Heart left ventricle (tissue), 16 donors: ENCODE data around the gene PNMA8A. TPM values are rescaled to one million over a fixed set of nuclear protein-coding genes. Genes with fewer than 3 reads are reported as not detected.
A peak's percentile ranks its signal among the peaks of the same experiment; 100 is the strongest.

ENCODE experiments used
- ATAC-seq, 4 donors: fragments of 200-7000 bp; cut with Tn5 transposase; one replicate each; pipeline ENCODE4 v1.9.1; 2020 to 2022; ENCODE audit warnings: moderate library complexity in 4 of 4, mild to moderate bottlenecking in 3 of 4, moderate number of reproducible peaks in 1 of 4
- DNase-seq, 5 donors: peaks; one replicate each; pipeline ENCODE4 v3.0.0-alpha.2; 2020
- H3K27ac ChIP-seq, 12 donors: fragments of 200-600 bp; sonication (generic) in 4 of 12; one replicate each; pipeline versions ENCODE4 v1.5.0 to v1.8.0; 2016 to 2022; ENCODE audit warnings: mild to moderate bottlenecking in 2 of 12
- H3K27me3 ChIP-seq, 9 donors: fragments of 200-600 bp; sonication (generic) in 2 of 9; one replicate each; pipeline versions ENCODE4 v1.5.1 to v1.8.0; 2016 to 2022; ENCODE audit warnings: mild to moderate bottlenecking in 3 of 9
- H3K36me3 ChIP-seq, 9 donors: fragments of 200-600 bp; sonication (generic) in 2 of 9; one replicate each; pipeline versions ENCODE4 v1.5.0 to v1.8.0; 2018 to 2022; ENCODE audit warnings: mild to moderate bottlenecking in 2 of 9
- H3K4me1 ChIP-seq, 12 donors: fragments of 200-600 bp; sonication (generic) in 4 of 12; one replicate each; pipeline versions ENCODE4 v1.5.0 to v1.8.0; 2016 to 2022; ENCODE audit warnings: mild to moderate bottlenecking in 3 of 12
- H3K4me3 ChIP-seq, 12 donors: fragments of 200-600 bp; sonication (generic) in 4 of 12; one replicate each; pipeline versions ENCODE4 v1.5.0 to v1.8.0; 2017 to 2022; ENCODE audit warnings: mild to moderate bottlenecking in 9 of 12, moderate library complexity in 4 of 12
- H3K9me3 ChIP-seq, 12 donors: fragments of 200-600 bp; sonication (generic) in 4 of 12; one replicate each; pipeline versions ENCODE4 v1.5.0 to v1.8.0; 2016 to 2022; ENCODE audit warnings: mild to moderate bottlenecking in 1 of 12
- POLR2A ChIP-seq, 2 donors: fragments of 450-650 bp; IDR thresholded peaks; one replicate each; pipeline ENCODE4 v1.6.1; 2017; ENCODE audit warnings: antibody characterized with exemption in 2 of 2, mild to moderate bottlenecking in 2 of 2, moderate library complexity in 2 of 2
- whole genome bisulfite sequencing, 4 donors: extraction: QIAGEN DNeasy Blood & Tissue Kit in 2 of 4; methylation state at CpG; one replicate each; pipeline versions ENCODE4 v1.1.5 to v1.1.7; 2013 to 2018; 5-methylcytosine and 5-hydroxymethylcytosine counted together
- intact Hi-C, 10 donors: fragments of 100-400 bp; cut with DNase I; formaldehyde crosslinking; loops; one replicate each; pipeline versions ENCODE4 v1.11.1 to v1.14.2; 2022
- polyA plus RNA-seq, 2 donors: library from polyadenylated mRNA; stranded (reverse); fragments of 200-250 nt; gene quantifications; one replicate each; pipeline ENCODE4 v1.2.3, GENCODE V29; 2013
- total RNA-seq, 9 donors: library from RNA; depleted of rRNA in 2 of 9; stranded (reverse); fragments of >200 nt in 2 of 9; fragmentation: NEBNext Ultra II Directional in 3 of 9; extraction: Animal tissue kit (Norgen Biotek cat#: 25700) in 3 of 9; gene quantifications; one replicate each; pipeline versions ENCODE4 v1.1.0 to v1.2.4, GENCODE V29; 2016 to 2023
- TF ChIP-seq, protein P1 (sequence below), 12 donors: fragments of 200-600 bp; sonication (generic) in 4 of 12; IDR thresholded peaks; one replicate each; pipeline versions ENCODE4 v1.5.0 to v1.8.0; 2018 to 2022; ENCODE audit warnings: antibody characterized with exemption in 12 of 12, mild to moderate bottlenecking in 5 of 12
- donor health status: ischemic (EF 13 %, LVEDD 7.1; RV severe dilation, severe dysfunction).
- donor health status: healthy with polysubstance abuse.
- donor health status: DM: no; HTN: yes; CAD: no.
- donor health status: DM: no; HTN: no; CAD: no.
- donor health status: ischemic (EF 25% LVEDD 6.9; RV normal size, moderate dysfunction).
- donor health status: ischemic (EF 25% LVEDD 5.7; RV mildly dilated, moderate dysfunction).
- donor health status: healthy.
- donor health status: DM: yes; HTN: yes; CAD: no.
- donor health status: ischemic (EF 35%, LVEDD 5.7; RV mildly dilated, moderate dysfunction).
- donor health status: nonischemic (EF 11% LVEDD 7.7; RV severe dilation, severe dysfunction).
- donor health status: DM: yes; HTN: yes; CAD: no.
- donor health status: PGD.
- donor health status: ischemic (EF 29% LVEDD 5.4; RV normal size, mild dysfunction).
- donor health status: nonischemic (EF 23%, LVEDD 6.1; RV moderate dilation, normal function).

The PNMA8A gene
- total and polyA plus RNA-seq, 11 donors, result 2.1 to 12.1 (median 9.2) TPM

DNA sequence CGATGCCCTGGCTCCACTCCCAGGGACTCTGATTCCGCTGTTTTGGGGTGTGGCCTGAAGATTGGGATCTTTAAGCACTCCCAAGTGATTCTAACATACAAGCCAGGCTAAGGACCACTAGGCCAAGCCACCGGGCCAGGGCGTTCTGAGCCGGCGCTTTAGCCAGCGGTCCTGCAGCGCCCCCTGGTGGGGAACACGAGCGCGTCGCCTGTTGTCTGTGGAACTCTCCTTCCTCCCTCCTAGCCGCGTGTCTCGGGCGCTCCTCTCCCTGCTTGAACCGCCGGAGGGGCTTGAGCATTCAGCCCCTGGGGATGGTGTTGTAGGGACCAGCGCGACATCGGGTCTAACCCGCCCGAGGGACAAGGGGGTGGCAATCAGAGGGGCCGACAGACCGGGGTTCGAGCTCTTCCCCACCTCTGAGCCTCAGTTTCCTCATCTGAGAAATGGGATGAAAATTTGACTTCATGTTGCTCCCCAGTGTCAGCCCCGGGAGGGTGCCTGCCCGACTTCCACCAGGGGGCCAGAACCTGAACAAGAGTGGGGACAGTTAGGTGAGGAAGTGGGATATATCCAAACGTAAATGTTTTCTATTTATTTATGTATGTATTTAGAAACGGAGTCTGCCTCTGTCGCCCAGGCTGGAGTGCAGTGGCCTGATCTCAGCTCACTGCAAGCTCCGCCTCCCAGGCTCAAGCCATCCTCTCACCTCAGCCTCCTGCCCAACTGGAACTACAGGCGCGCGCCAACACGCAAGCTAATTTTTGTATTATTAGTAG, 42.3 kb upstream of the PNMA8A start:
- TF ChIP-seq, protein P1, sequence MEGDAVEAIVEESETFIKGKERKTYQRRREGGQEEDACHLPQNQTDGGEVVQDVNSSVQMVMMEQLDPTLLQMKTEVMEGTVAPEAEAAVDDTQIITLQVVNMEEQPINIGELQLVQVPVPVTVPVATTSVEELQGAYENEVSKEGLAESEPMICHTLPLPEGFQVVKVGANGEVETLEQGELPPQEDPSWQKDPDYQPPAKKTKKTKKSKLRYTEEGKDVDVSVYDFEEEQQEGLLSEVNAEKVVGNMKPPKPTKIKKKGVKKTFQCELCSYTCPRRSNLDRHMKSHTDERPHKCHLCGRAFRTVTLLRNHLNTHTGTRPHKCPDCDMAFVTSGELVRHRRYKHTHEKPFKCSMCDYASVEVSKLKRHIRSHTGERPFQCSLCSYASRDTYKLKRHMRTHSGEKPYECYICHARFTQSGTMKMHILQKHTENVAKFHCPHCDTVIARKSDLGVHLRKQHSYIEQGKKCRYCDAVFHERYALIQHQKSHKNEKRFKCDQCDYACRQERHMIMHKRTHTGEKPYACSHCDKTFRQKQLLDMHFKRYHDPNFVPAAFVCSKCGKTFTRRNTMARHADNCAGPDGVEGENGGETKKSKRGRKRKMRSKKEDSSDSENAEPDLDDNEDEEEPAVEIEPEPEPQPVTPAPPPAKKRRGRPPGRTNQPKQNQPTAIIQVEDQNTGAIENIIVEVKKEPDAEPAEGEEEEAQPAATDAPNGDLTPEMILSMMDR (IDR thresholded peaks at IDR 0.05), result peak; percentile 64 to 99 (median 95)
- TF ChIP-seq POLR2A (IDR thresholded peaks at IDR 0.05), result no peak
- no peaks in the 10 kb centered on the region for H3K36me3 ChIP-seq
- peak; percentile 42 to 94 (median 90) for ATAC-seq
- DNase-seq, result peak; percentile 73 to 86 (median 80)
- H3K4me3 ChIP-seq, result no peak overlapping the region
- intact Hi-C loops, result loop anchor here in 8 of 10 donors (1.0 to 10.0 kb wide), 9 partner anchors 24 to 233 kb away; no protein-coding TSS in a partner anchor
- 23 to 45% (median 26%) methylated on average over 20 to 36 of the region's 36 CpGs for WGBS, 4 donors
- H3K4me1 ChIP-seq, result peaks cover 0 to 8% (median 0%) of the 10 kb centered on the region in 12 donors
- peaks cover 0 to 12% (median 0%) of the 10 kb centered on the region in 12 donors for H3K9me3 ChIP-seq
- peaks cover 0 to 6% (median 0%) of the 10 kb centered on the region in 9 donors for H3K27me3 ChIP-seq
- H3K27ac ChIP-seq, result no peak overlapping the region

DNA sequence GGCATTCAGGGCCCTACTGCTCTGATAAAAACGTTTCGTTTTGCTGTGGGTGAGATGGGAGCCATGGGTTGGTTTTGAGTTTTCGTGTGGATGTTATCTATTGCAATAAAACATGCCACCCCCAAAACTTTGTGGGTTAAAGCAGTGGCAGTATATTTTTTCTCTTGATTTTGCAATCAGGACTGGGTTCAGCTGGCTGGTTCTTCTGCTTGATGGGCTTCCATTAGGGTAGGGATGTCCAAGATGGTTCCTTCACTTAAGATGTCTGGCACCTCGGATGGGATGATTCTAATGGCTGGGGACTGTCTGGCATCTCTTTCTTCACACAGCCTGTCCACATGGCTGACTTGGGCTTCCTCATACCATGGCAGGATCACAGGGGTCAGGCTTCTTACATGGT, 39.9 kb upstream of the PNMA8A start:
- WGBS, 4 donors, result 79 to 87% (median 83%) methylated on average over 4 of the region's 4 CpGs
- no peaks in the 10 kb centered on the region for H3K36me3 ChIP-seq
- TF ChIP-seq, protein P1 (IDR thresholded peaks at IDR 0.05), result no peak
- TF ChIP-seq POLR2A (IDR thresholded peaks at IDR 0.05), result no peak
- ATAC-seq, result no peak
- intact Hi-C loops, result loop anchor here in 6 of 10 donors (5.0 to 10.0 kb wide), 4 partner anchors 114 to 229 kb away; no protein-coding TSS in a partner anchor
- no peak for DNase-seq
- peaks cover 0 to 12% (median 0%) of the 10 kb centered on the region in 12 donors for H3K9me3 ChIP-seq
- H3K27ac ChIP-seq, result no peak overlapping the region
- H3K4me1 ChIP-seq, result peaks cover 0 to 8% (median 0%) of the 10 kb centered on the region in 12 donors
- peaks cover 0 to 6% (median 0%) of the 10 kb centered on the region in 9 donors for H3K27me3 ChIP-seq
- H3K4me3 ChIP-seq, result no peak overlapping the region

DNA sequence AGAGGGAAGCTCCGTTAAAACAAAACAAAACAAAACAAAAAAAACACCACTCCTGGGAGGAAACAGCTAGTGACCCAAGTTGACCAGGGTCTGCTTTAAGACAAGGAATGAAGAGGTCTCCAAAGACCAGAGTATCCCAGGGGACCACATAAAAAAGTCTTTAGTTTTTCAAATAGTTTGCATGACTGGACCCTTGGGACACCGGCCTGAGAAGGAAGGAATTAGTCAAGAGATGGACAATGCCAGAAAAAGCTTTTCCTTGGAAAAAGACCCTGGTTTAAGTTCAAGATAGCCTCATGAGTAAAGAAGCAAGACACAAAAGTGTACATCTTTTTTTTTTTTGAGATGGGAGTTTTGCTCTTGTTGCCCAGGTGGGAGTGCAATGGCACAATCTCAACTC, 36.8 kb upstream of the PNMA8A start:
- ATAC-seq, result no peak
- H3K4me3 ChIP-seq, result no peak overlapping the region
- WGBS, 4 donors, result 37 to 53% (median 46%) methylated on average over 2 of the region's 2 CpGs

More for the DNA sequence above, 36.8 kb upstream of the PNMA8A start:
- Histone ChIP-seq H3K4me1 (peaks cover 0 to 3% (median 0%) of the 10 kb centered on the region in 12 donors), H3K36me3 (no peaks in the 10 kb centered on the region), H3K27ac (no peak overlapping the region), H3K9me3 (peaks cover 0 to 19% (median 0%) of the 10 kb centered on the region in 12 donors), H3K27me3 (peaks cover 0 to 8% (median 0%) of the 10 kb centered on the region in 9 donors)
- no peak for DNase-seq
- TF ChIP-seq, protein P1 (IDR thresholded peaks at IDR 0.05), result no peak
- no peak for TF ChIP-seq POLR2A (IDR thresholded peaks at IDR 0.05)
- intact Hi-C loops, result no loop called here
